Activated CD4-positive, alpha-beta memory T cell treated with anti-CD3 and anti-CD28 coated beads for 36 hours (primary cell): ENCODE measurements around the gene IGFN1. TPM values are rescaled to one million over a fixed set of nuclear protein-coding genes. Genes with fewer than 3 reads are reported as not detected.

Experiments used
- CTCF ChIA-PET: fragments of 350-600 bp; sonication (Branson Sonifier 250); formaldehyde crosslinking; loops from one replicate; lab custom pipeline; 2021; ENCODE audit warnings: antibody characterized with exemption, inconsistent platforms; lab: Charles Lee
- POLR2A ChIA-PET: fragments of 350-600 bp; sonication (Branson Sonifier 250); formaldehyde crosslinking; loops from one replicate; lab custom pipeline; 2021; ENCODE audit warnings: antibody characterized with exemption; lab: Charles Lee
- DNase-seq: peaks from one replicate; pipeline ENCODE4 v3.0.0-alpha.2; 2020
- H3K27ac Mint-ChIP-seq: one replicate; pipeline ENCODE4 v1.8.0; 2021; ENCODE audit warnings: mixed read lengths
- H3K27me3 Mint-ChIP-seq: one replicate; pipeline ENCODE4 v1.8.0; 2021; ENCODE audit warnings: mixed read lengths
- H3K36me3 Mint-ChIP-seq: one replicate; pipeline ENCODE4 v1.8.0; 2021; ENCODE audit warnings: mixed read lengths
- H3K4me1 Mint-ChIP-seq: one replicate; pipeline ENCODE4 v1.8.0; 2021; ENCODE audit warnings: low read depth, mixed read lengths
- H3K4me3 Mint-ChIP-seq: one replicate; pipeline ENCODE4 v1.8.0; 2021; ENCODE audit warnings: mild to moderate bottlenecking, mixed read lengths
- H3K9me3 Mint-ChIP-seq: one replicate; pipeline ENCODE4 v1.8.0; 2021; ENCODE audit warnings: mixed read lengths
- intact Hi-C: fragments of 100-400 bp; cut with micrococcal nuclease; formaldehyde crosslinking; loops from one replicate; pipeline ENCODE4 v1.15.1; 2023
- total RNA-seq, 2 experiments: library from RNA; stranded (reverse); gene quantifications; one replicate each; pipeline ENCODE4 v1.2.3, GENCODE V29; 2021

The IGFN1 gene
- total RNA-seq, 2 experiments from 2014 or later: not detected

- H3K27ac Mint-ChIP-seq: no peak overlapping the region
- H3K9me3 Mint-ChIP-seq: no peaks in the 10 kb centered on the region
- DNase-seq: no peak
- H3K4me1 Mint-ChIP-seq: no peaks in the 10 kb centered on the region
- intact Hi-C loops: no loop called here
- POLR2A ChIA-PET: no interaction called here
- no peaks in the 10 kb centered on the region for H3K36me3 Mint-ChIP-seq
- H3K4me3 Mint-ChIP-seq: no peak overlapping the region
- peaks cover 10% of the 10 kb centered on the region for H3K27me3 Mint-ChIP-seq
- CTCF ChIA-PET: interaction anchor here (1.6 kb wide), 1 partner anchor 52 kb away, joined by 4 read pairs; no protein-coding TSS in a partner anchor
These were observed 84.6 kb downstream of the IGFN1 start for GRCh38 chr1:201275253-201275666.

DNA sequence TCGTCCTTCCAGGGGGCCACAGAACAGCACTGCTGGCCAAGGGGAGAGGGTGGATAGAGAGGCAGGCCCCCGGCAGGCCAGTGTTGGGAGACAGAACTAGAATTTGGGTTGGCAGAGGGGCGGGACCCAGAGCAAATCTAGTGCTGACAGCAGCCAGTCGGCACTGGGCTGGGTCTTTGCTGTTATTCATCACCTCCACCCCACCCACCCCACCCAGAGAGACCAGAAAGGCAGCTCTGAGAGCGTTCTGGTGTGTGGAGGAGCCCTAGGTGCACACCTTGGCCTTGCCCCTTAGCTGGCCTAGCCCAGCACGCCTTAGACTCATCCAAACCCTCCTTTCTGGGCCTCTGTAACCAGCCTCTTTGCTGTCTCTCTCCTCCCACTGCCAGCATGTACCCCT lies 86.3 kb downstream of the IGFN1 start:
- peaks cover 13% of the 10 kb centered on the region for H3K27me3 Mint-ChIP-seq
- no peak overlapping the region for H3K27ac Mint-ChIP-seq
- no peaks in the 10 kb centered on the region for H3K9me3 Mint-ChIP-seq
- ChIA-PET CTCF (no interaction called here), POLR2A (no interaction called here)
- H3K4me1 Mint-ChIP-seq: no peaks in the 10 kb centered on the region
- intact Hi-C loops: no loop called here
- no peak overlapping the region for H3K4me3 Mint-ChIP-seq
- no peak for DNase-seq
- no peaks in the 10 kb centered on the region for H3K36me3 Mint-ChIP-seq

DNA sequence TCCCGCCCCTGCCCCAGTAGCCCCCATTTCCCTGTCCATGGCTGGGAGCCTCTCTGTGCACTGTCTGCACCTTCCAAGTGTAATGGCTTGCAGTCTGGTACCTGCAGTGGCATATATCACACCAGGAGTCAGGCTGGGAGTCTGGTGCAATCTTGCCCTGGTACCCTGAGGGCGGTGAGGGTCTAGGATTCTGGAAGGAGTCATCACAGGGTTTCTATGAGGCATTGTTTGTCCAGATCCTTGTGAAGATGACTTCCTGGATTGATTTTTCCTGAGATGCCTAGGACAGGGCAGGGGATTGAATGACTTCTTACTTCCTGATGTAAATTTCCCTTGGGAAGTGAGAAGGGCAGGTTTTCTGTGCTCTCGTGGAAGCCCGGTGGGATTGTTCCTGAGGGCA lies 86.8 kb downstream of the IGFN1 start:
- Mint-ChIP-seq H3K36me3 (no peaks in the 10 kb centered on the region), H3K27me3 (peaks cover 16% of the 10 kb centered on the region), H3K4me1 (no peaks in the 10 kb centered on the region), H3K9me3 (no peaks in the 10 kb centered on the region), H3K27ac (no peak overlapping the region), H3K4me3 (no peak overlapping the region)
- intact Hi-C loops: no loop called here
- ChIA-PET POLR2A (no interaction called here), CTCF (no interaction called here)
- no peak for DNase-seq

Other genes starting within 250 kb of the IGFN1 start
- gene KIF21B, start 167.1 kb upstream of the IGFN1 start, total RNA-seq: 10 to 100 TPM; 56.6 to 58.7 TPM
- gene CACNA1S, start 78.4 kb upstream of the IGFN1 start, total RNA-seq: not detected
- not detected for gene ASCL5, start 63.6 kb upstream of the IGFN1 start, total RNA-seq
- 10 to 100 TPM; 21.7 to 22.5 TPM for gene TMEM9, start 36.4 kb upstream of the IGFN1 start, total RNA-seq
- gene PKP1, start 92.7 kb downstream of the IGFN1 start, total RNA-seq: not detected
- not detected for gene TNNT2, start 186.9 kb downstream of the IGFN1 start, total RNA-seq
- gene LAD1, start 208.5 kb downstream of the IGFN1 start, total RNA-seq: not detected
- not detected for gene TNNI1, start 230.9 kb downstream of the IGFN1 start, total RNA-seq